Suprapubic skin (tissue), 3 donors: Measurements from ENCODE around the gene EPN2.

Source experiments
- EP300 ChIP-seq: sonication (generic); formaldehyde crosslinking; IDR thresholded peaks from one replicate; pipeline ENCODE4 v1.6.1; 2017; ENCODE audit warnings: antibody characterized with exemption
- POLR2A ChIP-seq, 2 donors: fragments of 450-650 bp; IDR thresholded peaks; one replicate each; pipeline ENCODE4 v1.6.1; 2017; ENCODE audit warnings: antibody characterized with exemption in 2 of 2, mild to moderate bottlenecking in 2 of 2, moderate library complexity in 2 of 2
- TF ChIP-seq, protein P1 (sequence below), 2 donors: fragments of 200-600 bp in 1 of 2; fragments of 450-650 bp in 1 of 2; sonication (generic) in 1 of 2; IDR thresholded peaks; one replicate each; pipeline ENCODE4 v1.5.1; 2016 to 2019; ENCODE audit warnings: antibody characterized with exemption in 2 of 2, mild to moderate bottlenecking in 1 of 2, moderate library complexity in 1 of 2

DNA sequence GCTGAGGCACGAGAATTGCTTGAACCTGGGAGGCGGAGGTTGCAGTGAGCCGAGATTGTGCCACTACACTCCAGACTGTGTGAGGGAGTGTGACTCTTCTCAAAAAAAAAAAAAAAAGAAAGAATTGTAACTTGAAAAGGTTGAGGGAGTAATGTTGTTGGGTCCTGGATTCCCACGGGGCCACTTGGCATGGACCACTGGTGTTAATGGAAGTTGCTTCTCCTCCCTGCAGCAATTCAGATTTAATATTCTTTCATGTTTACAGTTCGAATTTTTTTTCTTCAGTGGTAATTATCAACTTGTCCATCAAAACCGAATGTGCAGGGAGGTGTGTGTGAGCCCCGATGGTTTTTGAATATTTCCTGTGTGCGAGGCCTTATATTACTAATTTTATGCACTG lies 7.2 kb downstream of the EPN2 start:
- TF ChIP-seq POLR2A (IDR thresholded peaks at IDR 0.05) (no peak), EP300 (no peak)
- TF ChIP-seq, protein P1, sequence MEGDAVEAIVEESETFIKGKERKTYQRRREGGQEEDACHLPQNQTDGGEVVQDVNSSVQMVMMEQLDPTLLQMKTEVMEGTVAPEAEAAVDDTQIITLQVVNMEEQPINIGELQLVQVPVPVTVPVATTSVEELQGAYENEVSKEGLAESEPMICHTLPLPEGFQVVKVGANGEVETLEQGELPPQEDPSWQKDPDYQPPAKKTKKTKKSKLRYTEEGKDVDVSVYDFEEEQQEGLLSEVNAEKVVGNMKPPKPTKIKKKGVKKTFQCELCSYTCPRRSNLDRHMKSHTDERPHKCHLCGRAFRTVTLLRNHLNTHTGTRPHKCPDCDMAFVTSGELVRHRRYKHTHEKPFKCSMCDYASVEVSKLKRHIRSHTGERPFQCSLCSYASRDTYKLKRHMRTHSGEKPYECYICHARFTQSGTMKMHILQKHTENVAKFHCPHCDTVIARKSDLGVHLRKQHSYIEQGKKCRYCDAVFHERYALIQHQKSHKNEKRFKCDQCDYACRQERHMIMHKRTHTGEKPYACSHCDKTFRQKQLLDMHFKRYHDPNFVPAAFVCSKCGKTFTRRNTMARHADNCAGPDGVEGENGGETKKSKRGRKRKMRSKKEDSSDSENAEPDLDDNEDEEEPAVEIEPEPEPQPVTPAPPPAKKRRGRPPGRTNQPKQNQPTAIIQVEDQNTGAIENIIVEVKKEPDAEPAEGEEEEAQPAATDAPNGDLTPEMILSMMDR (IDR thresholded peaks at IDR 0.05): no peak
